HG02642 (cell line): ENCODE data around the gene FOXRED1.
"Not testable (repeated sequence)": the region's sequence is repeated elsewhere in the genome, so short reads cannot be mapped to it uniquely, and the experiment has no call there.

Experiments used
- ATAC-seq: cut with Tn5 transposase; IDR thresholded peaks from one replicate; pipeline ENCODE4 v1.9.1; 2021; ENCODE audit warnings: mild to moderate bottlenecking; ENCODE audit not compliant: unreplicated experiment, poor library complexity

FOXRED1 gene

GRCh38 chr11:126268708-126269579 lies at the start of gene FOXRED1, which contains the start of gene SRPRA:
Gene FOXRED1 (plus strand): TSS chr11:126269154. CDS start chr11:126269207, 53 bp downstream.
Gene SRPRA (minus strand): TSS chr11:126268895. CDS start chr11:126268804, 91 bp downstream.
- peak; percentile 99 for ATAC-seq

- ATAC-seq: no peak
Observed at GRCh38 chr11:126219547-126219946, 49.4 kb upstream of the FOXRED1 start.

- ATAC-seq: no peak
Observed at GRCh38 chr11:126224647-126225294, 44.2 kb upstream of the FOXRED1 start.

DNA sequence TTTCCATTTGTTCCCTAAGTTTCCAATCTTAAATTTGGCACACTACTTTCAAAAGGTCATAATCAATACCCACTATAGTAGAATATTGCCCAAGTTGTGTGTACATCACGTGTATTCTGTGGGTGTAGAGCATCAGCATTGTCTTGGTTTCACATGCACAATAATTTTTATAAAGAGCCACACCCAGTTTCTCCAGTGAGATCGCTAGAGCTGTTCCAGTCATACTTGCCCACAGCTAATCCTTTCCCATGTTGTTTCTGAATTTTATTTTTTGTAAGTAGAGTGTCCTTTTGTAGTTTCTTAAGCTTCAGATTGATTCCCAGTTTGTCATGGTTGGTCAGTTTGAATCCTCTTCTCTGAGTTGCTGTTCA lies 43.7 kb upstream of the FOXRED1 start:
- ATAC-seq: no peak

- ATAC-seq: no peak
Observed at GRCh38 chr11:126226334-126227084, 42.4 kb upstream of the FOXRED1 start.

- no peak for ATAC-seq
Observed at GRCh38 chr11:126229858-126230540, 39.0 kb upstream of the FOXRED1 start.

- ATAC-seq: no peak
Observed at GRCh38 chr11:126231725-126232459, 37.1 kb upstream of the FOXRED1 start.

- no peak for ATAC-seq
Observed at GRCh38 chr11:126232683-126233082, 36.3 kb upstream of the FOXRED1 start.

DNA sequence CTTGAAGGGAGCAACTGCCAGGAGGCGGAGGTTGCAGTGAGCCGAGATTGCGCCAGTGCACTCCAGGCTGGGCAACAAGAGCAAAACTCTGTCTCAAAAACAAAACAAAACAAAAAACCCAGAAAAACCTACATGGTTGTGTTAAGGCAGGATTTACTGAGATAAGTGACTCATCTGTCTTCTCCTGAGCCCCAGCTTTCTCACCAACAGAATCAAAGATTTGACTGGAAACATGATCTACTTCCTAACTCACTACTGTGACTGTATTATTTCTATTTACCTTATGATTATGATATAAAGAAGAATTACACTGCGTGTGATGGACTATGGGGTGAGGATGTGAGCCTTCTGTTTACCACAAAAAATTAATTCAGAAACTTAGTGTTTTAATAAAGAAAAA lies 35.6 kb upstream of the FOXRED1 start:
- no peak for ATAC-seq

- no peak for ATAC-seq
Observed at GRCh38 chr11:126246636-126247035, 22.3 kb upstream of the FOXRED1 start.

DNA sequence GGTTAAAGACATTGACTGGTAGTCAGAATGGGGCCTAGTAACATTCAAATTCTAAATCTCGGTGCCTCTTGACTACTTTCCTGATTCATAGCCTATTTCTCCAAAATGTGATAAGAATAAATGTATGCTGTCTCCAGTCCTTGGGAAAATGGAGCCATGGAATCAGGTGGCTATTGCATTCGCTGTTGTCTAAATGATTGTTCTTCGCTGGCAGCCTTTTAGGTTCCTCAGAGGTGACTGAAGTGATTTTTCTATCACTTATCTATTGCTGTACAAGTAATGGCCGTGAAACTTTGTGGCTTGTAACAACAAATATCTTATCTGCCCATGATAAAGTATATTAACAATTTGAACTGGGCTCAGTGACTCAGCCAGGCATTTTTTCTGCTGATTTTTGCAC lies 15.7 kb upstream of the FOXRED1 start:
- ATAC-seq: no peak

- ATAC-seq: no peak
Observed at GRCh38 chr11:126254819-126255218, 14.1 kb upstream of the FOXRED1 start.

DNA sequence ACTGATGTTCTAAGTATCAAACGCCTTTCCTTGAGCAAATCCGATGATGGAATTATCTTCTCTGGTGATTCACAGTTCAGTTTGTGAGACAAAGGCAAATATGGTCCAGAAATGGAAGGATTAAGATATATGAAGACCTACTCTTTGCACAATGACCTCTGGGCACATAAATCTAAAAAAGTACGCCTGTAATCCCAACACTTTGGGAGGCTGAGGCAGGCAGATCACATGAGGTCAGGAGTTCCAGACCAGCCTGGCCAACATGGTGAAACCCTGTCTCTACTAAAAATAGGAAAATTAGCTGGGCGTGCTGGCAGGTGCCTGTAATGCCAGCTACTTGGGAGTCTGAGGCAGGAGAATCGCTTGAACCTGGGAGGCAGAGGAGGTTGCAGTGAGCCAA lies 13.4 kb upstream of the FOXRED1 start:
- ATAC-seq: not testable (repeated sequence)

DNA sequence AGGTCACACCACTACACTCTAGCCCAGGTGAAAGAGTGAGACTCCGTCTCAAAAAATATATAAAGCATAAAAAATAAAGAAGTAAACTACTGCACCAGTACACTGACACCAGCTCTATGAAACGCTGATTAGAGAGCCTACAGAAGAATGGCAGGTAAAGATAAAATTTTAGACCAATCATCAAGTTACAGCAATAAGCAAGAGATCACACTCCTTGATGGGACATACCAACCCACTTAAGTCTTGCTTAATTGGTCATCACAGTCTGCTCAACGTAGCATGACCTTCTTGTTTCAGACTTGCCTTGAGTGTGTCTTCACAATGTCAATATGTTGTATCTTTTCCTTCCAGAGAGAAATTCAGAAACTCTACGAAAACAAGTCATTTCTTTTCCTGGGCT lies 12.7 kb upstream of the FOXRED1 start:
- no peak for ATAC-seq

GRCh38 chr11:126257144-126257543 lies 11.8 kb upstream of the FOXRED1 start:
- ATAC-seq: no peak

DNA sequence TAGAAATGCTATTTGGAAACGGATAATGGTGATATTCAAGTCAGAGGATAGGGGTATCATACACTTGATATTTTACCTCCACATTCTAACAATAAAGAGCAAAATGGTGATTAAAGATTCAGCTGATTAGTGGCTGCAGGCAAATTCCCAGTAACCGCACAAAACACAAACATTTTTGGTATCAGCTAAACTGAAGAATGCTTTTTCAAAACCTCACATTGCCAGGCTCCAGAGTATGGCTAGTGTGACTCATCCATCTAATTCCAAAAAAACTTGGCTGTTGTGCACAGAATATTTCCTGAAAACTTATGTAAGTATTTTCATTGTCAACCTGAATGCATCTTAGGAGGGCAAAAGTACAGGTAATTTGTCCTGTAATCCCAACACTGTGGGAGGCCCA lies 11.2 kb upstream of the FOXRED1 start:
- no peak for ATAC-seq

- no peak for ATAC-seq
Observed at GRCh38 chr11:126262216-126262615, 6.7 kb upstream of the FOXRED1 start.

- no peak for ATAC-seq
Observed at GRCh38 chr11:126263489-126263888, 5.5 kb upstream of the FOXRED1 start.

- no peak for ATAC-seq
Observed at GRCh38 chr11:126265811-126266210, 3.1 kb upstream of the FOXRED1 start.

- no peak for ATAC-seq
Observed at GRCh38 chr11:126267650-126268049, 1.3 kb upstream of the FOXRED1 start.
